Activated CD4-positive, alpha-beta T cell treated with anti-CD3 and anti-CD28 coated beads for 36 hours (primary cell): ENCODE results near the gene PKDCC. TPM values are rescaled to one million over a fixed set of nuclear protein-coding genes. Genes with fewer than 3 reads are reported as not detected.
A peak's percentile ranks its signal among the peaks of the same experiment; 100 is the strongest.

Source experiments
- ATAC-seq: fragments of 200-7000 bp; cut with Tn5 transposase; one replicate; pipeline ENCODE4 v1.10.0; 2021; ENCODE audit warnings: mild to moderate bottlenecking, moderate library complexity
- CTCF ChIA-PET: fragments of 350-600 bp; sonication (Branson Sonifier 250); formaldehyde crosslinking; loops from one replicate; lab custom pipeline; 2021; ENCODE audit warnings: antibody characterized with exemption; lab: Charles Lee
- POLR2A ChIA-PET: fragments of 350-600 bp; sonication (Branson Sonifier 250); formaldehyde crosslinking; loops from one replicate; lab custom pipeline; 2021; ENCODE audit warnings: antibody characterized with exemption, inconsistent platforms; lab: Charles Lee
- DNase-seq: peaks from one replicate; pipeline ENCODE4 v3.0.0-alpha.2; 2020
- H3K27ac Mint-ChIP-seq: one replicate; pipeline ENCODE4 v1.8.0; 2021; ENCODE audit warnings: mixed read lengths
- H3K27me3 Mint-ChIP-seq: one replicate; pipeline ENCODE4 v1.8.0; 2021; ENCODE audit warnings: mixed read lengths
- H3K36me3 Mint-ChIP-seq: one replicate; pipeline ENCODE4 v1.8.0; 2021; ENCODE audit warnings: low read depth, mixed read lengths
- H3K4me1 Mint-ChIP-seq: one replicate; pipeline ENCODE4 v1.8.0; 2021; ENCODE audit warnings: mixed read lengths
- H3K4me3 Mint-ChIP-seq: one replicate; pipeline ENCODE4 v1.8.0; 2021; ENCODE audit warnings: mild to moderate bottlenecking, moderate library complexity, mixed read lengths
- H3K9me3 Mint-ChIP-seq: one replicate; pipeline ENCODE4 v1.8.0; 2021; ENCODE audit warnings: low read depth, mixed read lengths
- intact Hi-C, 2 experiments: fragments of 100-400 bp; cut with DNase I in 1 of 2; cut with micrococcal nuclease in 1 of 2; formaldehyde crosslinking; loops; one replicate each; pipeline versions ENCODE4 v1.14.2 to v1.15.1; 2022 to 2024; cut with DNase I, micrococcal nuclease
- total RNA-seq, 2 experiments: library from RNA; stranded (reverse); gene quantifications; one replicate each; pipeline ENCODE4 v1.2.3, GENCODE V29; 2021

PKDCC gene
- total RNA-seq, 2 experiments from 2014 or later, result not detected

- ChIA-PET CTCF (interaction anchor here (1.0 kb wide), 1 partner anchor 176 kb away, joined by 3 read pairs; no protein-coding TSS in a partner anchor), POLR2A (interaction anchor here (0.6 kb wide), 1 partner anchor 22 kb away, joined by 6 read pairs; no protein-coding TSS in a partner anchor)
- no peak for DNase-seq
- Mint-ChIP-seq H3K27ac (no peak overlapping the region), H3K9me3 (no peaks in the 10 kb centered on the region), H3K4me3 (no peak overlapping the region), H3K27me3 (peaks cover 63% of the 10 kb centered on the region), H3K4me1 (peaks cover 4% of the 10 kb centered on the region), H3K36me3 (no peaks in the 10 kb centered on the region)
- no peak for ATAC-seq
- intact Hi-C loops, result no loop called here
These were observed 2.5 kb upstream of the PKDCC start for GRCh38 chr2:42045352-42045751.

DNA sequence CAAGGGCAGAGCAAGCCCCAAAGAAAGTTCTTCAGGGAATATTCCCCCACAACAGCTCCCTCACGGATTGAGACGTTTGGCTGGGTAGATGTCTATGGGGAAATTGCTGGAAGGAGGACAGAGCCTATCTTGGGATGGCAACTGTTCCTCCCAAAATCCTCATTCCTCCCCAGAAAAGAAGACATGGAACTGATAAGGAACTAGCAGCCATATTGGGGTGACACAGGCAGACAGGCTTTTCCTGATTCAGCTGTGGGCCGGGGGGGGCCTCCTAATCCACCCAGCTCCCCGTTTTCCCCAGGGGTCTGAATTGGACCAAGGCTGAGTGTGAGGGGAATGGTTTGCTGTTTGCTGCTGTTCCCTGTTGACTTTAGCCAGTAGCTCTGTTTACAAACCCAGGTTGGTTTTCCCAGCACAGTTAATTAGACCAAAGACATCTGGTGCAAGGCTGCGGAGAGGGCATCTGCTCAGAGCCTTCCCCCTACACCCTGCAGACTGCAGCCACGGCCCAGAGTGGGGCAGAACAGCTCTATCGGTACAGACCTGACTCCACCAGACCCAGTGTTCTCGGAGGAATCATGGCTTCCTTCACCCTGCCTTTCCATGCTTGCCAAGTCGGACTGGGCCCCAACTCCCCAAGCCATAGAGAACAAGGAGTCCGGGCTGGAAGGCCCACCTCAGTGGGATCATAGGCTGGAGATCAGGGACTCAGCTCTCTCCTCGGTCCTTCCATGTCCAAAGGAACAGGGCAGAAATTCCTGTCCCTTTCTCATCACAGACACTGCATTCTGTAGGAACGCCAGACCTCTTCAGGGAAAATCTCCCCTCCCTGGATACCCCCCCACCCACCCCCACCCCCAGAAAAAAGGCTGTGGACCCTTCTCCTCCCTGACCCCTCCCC lies 1.7 kb upstream of the PKDCC start:
- no peaks in the 10 kb centered on the region for H3K36me3 Mint-ChIP-seq
- ChIA-PET CTCF (interaction anchor here (0.6 kb wide), 1 partner anchor 143 kb away, joined by 3 read pairs; no protein-coding TSS in a partner anchor), POLR2A (interaction anchor here (0.6 kb wide), 2 partner anchors 23 to 146 kb away, joined by 5 to 6 read pairs; no protein-coding TSS in a partner anchor)
- no peak for DNase-seq
- H3K9me3 Mint-ChIP-seq, result no peaks in the 10 kb centered on the region
- H3K4me3 Mint-ChIP-seq, result no peak overlapping the region
- H3K4me1 Mint-ChIP-seq, result peaks cover 4% of the 10 kb centered on the region
- ATAC-seq, result no peak
- H3K27ac Mint-ChIP-seq, result no peak overlapping the region
- peaks cover 64% of the 10 kb centered on the region for H3K27me3 Mint-ChIP-seq
- intact Hi-C loops, result no loop called here

GRCh38 chr2:42046819-42047487 lies 868 bp upstream of the PKDCC start:
- peaks cover 65% of the 10 kb centered on the region for H3K27me3 Mint-ChIP-seq
- intact Hi-C loops, result no loop called here
- ChIA-PET CTCF (interaction anchor here (0.6 kb wide), 1 partner anchor 143 kb away, joined by 3 read pairs; no protein-coding TSS in a partner anchor), POLR2A (interaction anchor here (0.6 kb wide), 1 partner anchor 145 kb away, joined by 5 read pairs; no protein-coding TSS in a partner anchor)
- H3K36me3 Mint-ChIP-seq, result no peaks in the 10 kb centered on the region
- peak; percentile 15 for ATAC-seq
- DNase-seq, result no peak
- no peak overlapping the region for H3K27ac Mint-ChIP-seq
- H3K9me3 Mint-ChIP-seq, result no peaks in the 10 kb centered on the region
- peak overlapping the region; percentile 30 for H3K4me3 Mint-ChIP-seq
- peaks cover 4% of the 10 kb centered on the region for H3K4me1 Mint-ChIP-seq

GRCh38 chr2:42048299-42049220 lies 739 bp downstream of the PKDCC start:
- H3K4me3 Mint-ChIP-seq, result peak overlapping the region; percentile 38
- peaks cover 55% of the 10 kb centered on the region for H3K27me3 Mint-ChIP-seq
- ChIA-PET POLR2A (no interaction called here), CTCF (interaction anchor here (0.6 kb wide), 1 partner anchor 40 kb away, joined by 3 read pairs; no protein-coding TSS in a partner anchor)
- ATAC-seq (no peak), DNase-seq (no peak)
- no peak overlapping the region for H3K27ac Mint-ChIP-seq
- H3K36me3 Mint-ChIP-seq, result no peaks in the 10 kb centered on the region
- no peaks in the 10 kb centered on the region for H3K9me3 Mint-ChIP-seq
- H3K4me1 Mint-ChIP-seq, result peaks cover 4% of the 10 kb centered on the region
- intact Hi-C loops, result no loop called here

DNA sequence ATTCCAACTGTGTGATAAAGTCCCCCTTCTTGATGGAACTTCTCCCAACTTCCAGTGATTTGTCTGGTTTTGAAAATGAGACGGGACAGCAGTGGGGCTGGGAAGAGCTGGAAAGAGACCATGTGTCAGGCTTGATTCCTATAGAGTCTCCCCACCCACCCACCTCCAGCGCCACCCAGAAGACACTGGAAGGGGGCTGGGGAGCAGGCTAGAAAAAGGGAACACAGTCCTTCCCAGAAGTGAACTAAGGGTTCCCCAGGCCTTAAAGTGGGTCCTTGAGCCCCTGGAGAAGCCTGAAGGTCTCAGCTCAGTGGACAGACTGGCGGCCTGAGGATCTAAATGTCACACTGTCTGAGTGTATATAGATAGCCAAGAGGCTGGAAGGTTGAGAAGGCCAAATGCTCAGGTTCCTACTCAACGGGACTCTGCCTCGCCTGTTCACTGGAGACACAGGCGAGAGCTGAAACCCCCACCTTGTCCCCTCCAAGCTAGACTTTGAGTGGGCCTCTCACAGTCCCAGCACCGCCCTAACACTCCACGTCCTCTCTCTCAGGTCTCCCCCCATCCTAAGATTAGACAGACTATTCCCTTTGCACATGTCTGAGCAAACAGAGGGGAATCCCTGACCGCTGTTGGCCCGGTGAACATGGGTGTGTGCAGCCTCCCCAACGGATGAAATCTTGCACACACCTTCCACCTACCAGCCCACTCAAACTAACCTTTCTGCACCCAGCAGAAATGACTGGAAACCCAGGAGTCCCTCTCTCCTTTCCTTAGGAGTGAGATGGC lies 1.6 kb downstream of the PKDCC start:
- peaks cover 47% of the 10 kb centered on the region for H3K27me3 Mint-ChIP-seq
- CTCF ChIA-PET, result interaction anchor here (0.6 kb wide), 1 partner anchor 41 kb away, joined by 3 read pairs; no protein-coding TSS in a partner anchor
- H3K9me3 Mint-ChIP-seq, result no peaks in the 10 kb centered on the region

DNA sequence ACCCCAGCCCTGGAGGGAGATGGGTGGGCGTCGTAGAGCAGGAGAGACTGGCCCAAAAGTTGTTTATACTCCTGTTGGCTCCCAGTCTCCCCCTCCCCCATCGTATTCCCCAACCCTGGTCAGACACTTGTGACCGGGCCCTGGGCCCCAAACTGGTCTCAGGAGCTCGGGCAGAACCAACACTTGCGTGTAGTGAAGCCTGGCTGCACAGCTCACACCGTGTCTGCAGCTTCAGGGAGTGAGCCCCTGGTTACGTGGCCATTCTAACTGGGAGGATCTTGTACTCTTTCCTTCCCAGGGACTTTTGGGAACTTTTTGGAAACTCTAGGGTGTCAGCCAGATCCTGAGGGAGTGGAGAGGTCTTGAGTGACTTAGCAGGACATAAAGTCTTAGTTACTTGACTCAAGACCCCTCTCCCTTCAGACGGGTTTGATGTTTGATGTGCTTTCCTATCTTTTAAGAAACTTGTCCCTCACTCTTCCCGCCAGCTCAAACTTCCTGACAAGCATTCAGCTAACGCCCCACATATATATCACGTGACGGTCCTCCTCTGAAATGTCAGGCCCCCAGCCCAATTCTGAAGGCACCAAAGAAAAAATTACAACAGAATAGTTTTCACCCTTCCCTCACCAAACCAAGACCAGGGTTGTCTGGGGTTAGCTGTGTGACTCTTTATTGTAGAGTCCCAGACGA lies 2.3 kb downstream of the PKDCC start:
- intact Hi-C loops, result no loop called here
- peaks cover 4% of the 10 kb centered on the region for H3K4me1 Mint-ChIP-seq
- no peaks in the 10 kb centered on the region for H3K9me3 Mint-ChIP-seq
- ChIA-PET POLR2A (no interaction called here), CTCF (interaction anchor here (1.0 kb wide), 1 partner anchor 37 kb away, joined by 3 read pairs; no protein-coding TSS in a partner anchor)
- DNase-seq, result no peak
- no peak overlapping the region for H3K4me3 Mint-ChIP-seq
- H3K27me3 Mint-ChIP-seq, result peaks cover 42% of the 10 kb centered on the region
- H3K36me3 Mint-ChIP-seq, result no peaks in the 10 kb centered on the region
- no peak overlapping the region for H3K27ac Mint-ChIP-seq
- ATAC-seq, result no peak

More for the DNA sequence above, 1.6 kb downstream of the PKDCC start:
- Mint-ChIP-seq H3K4me1 (peaks cover 4% of the 10 kb centered on the region), H3K27ac (no peak overlapping the region), H3K36me3 (no peaks in the 10 kb centered on the region), H3K4me3 (peak overlapping the region; percentile 38)
- ATAC-seq (no peak), DNase-seq (no peak)
- intact Hi-C loops, result no loop called here
- POLR2A ChIA-PET, result no interaction called here

- Mint-ChIP-seq H3K4me3 (no peak overlapping the region), H3K4me1 (peaks cover 4% of the 10 kb centered on the region), H3K27me3 (peaks cover 35% of the 10 kb centered on the region), H3K36me3 (no peaks in the 10 kb centered on the region), H3K27ac (no peak overlapping the region), H3K9me3 (no peaks in the 10 kb centered on the region)
- POLR2A ChIA-PET, result no interaction called here
- ATAC-seq (no peak), DNase-seq (no peak)
- CTCF ChIA-PET, result interaction anchor here (1.0 kb wide), 1 partner anchor 36 kb away, joined by 3 read pairs; no protein-coding TSS in a partner anchor
- intact Hi-C loops, result no loop called here
These were observed 3.1 kb downstream of the PKDCC start for GRCh38 chr2:42050703-42051542.

GRCh38 chr2:42051543-42052235 lies 3.9 kb downstream of the PKDCC start:
- Mint-ChIP-seq H3K4me1 (peaks cover 4% of the 10 kb centered on the region), H3K36me3 (no peaks in the 10 kb centered on the region), H3K4me3 (no peak overlapping the region), H3K27me3 (peaks cover 30% of the 10 kb centered on the region), H3K9me3 (no peaks in the 10 kb centered on the region), H3K27ac (no peak overlapping the region)
- no peak for DNase-seq
- no peak for ATAC-seq
- CTCF ChIA-PET, result no interaction called here
- intact Hi-C loops, result no loop called here
- POLR2A ChIA-PET, result no interaction called here
